HCT116 (cell line): ENCODE data around the gene LY9.

Experiments used
- CEBPB ChIP-seq: IDR thresholded peaks from 2 replicates; pipeline ENCODE4 v1.6.1; 2012; ENCODE audit warnings: low read depth
- EZH2 ChIP-seq: fragments of 200-600 bp; sonication (generic); IDR thresholded peaks from 2 replicates; pipeline ENCODE4 v1.6.1; 2017; ENCODE audit warnings: antibody characterized with exemption, mixed run types
- EZH2phosphoT487 ChIP-seq: fragments of 200-600 bp; IDR thresholded peaks from 2 replicates; pipeline ENCODE4 v1.6.1; 2018; ENCODE audit warnings: antibody characterized with exemption, borderline replicate concordance
- JUND ChIP-seq: IDR thresholded peaks from 2 replicates; pipeline ENCODE4 v1.6.1; 2012
- POLR2A ChIP-seq: IDR thresholded peaks from 2 replicates; pipeline ENCODE4 v1.7.0; 2011; ENCODE audit warnings: borderline replicate concordance; ENCODE audit not compliant: insufficient read depth, insufficient read length; ENCODE audit errors: extremely low read depth
- POLR2AphosphoS5 ChIP-seq: IDR thresholded peaks from 2 replicates; pipeline ENCODE4 v1.6.1; 2011; ENCODE audit warnings: mild to moderate bottlenecking, low read depth, low read length, moderate library complexity
- RAD21 ChIP-seq: IDR thresholded peaks from 2 replicates; pipeline ENCODE4 v1.6.1; 2012; ENCODE audit warnings: low read depth, mild to moderate bottlenecking
- REST ChIP-seq: IDR thresholded peaks from 2 replicates; pipeline ENCODE4 v1.6.1; 2012; ENCODE audit warnings: low read depth
- SIN3A ChIP-seq: IDR thresholded peaks from 2 replicates; pipeline ENCODE4 v1.6.1; 2012; ENCODE audit warnings: low read depth
- YY1 ChIP-seq: IDR thresholded peaks from 2 replicates; pipeline ENCODE4 v1.6.1; 2011; ENCODE audit warnings: low read length, low read depth, moderate library complexity, mild to moderate bottlenecking; ENCODE audit not compliant: insufficient replicate concordance; ENCODE audit errors: extremely low read depth
- TF ChIP-seq, protein P1 (sequence below): IDR thresholded peaks from 2 replicates; pipeline ENCODE4 v1.6.1; 2012
- TF ChIP-seq, protein P2 (sequence below): IDR thresholded peaks from 2 replicates; pipeline ENCODE4 v1.6.1; 2012
- TF ChIP-seq, protein P3 (sequence below), 3 experiments: fragments of 200-600 bp in 1 of 3; sonication (generic) in 1 of 3; IDR thresholded peaks in 2 of 3; conservative IDR thresholded peaks in 1 of 3; 2 replicates each; pipeline ENCODE4 v1.5.1; 2012 to 2017; ENCODE audit warnings: low read depth in 2 of 3, low read length in 2 of 3, antibody characterized with exemption in 1 of 3, borderline replicate concordance in 1 of 3, control low read depth in 1 of 3, mild to moderate bottlenecking in 1 of 3, mixed read lengths in 1 of 3, mixed run types in 1 of 3, moderate library complexity in 1 of 3; ENCODE audit not compliant: insufficient read depth in 1 of 3
- TF ChIP-seq, protein P4 (sequence below): IDR thresholded peaks from 2 replicates; pipeline ENCODE4 v1.6.1; 2011; ENCODE audit warnings: mild to moderate bottlenecking, low read length, moderate library complexity; ENCODE audit not compliant: insufficient replicate concordance; ENCODE audit errors: extremely low read depth

DNA sequence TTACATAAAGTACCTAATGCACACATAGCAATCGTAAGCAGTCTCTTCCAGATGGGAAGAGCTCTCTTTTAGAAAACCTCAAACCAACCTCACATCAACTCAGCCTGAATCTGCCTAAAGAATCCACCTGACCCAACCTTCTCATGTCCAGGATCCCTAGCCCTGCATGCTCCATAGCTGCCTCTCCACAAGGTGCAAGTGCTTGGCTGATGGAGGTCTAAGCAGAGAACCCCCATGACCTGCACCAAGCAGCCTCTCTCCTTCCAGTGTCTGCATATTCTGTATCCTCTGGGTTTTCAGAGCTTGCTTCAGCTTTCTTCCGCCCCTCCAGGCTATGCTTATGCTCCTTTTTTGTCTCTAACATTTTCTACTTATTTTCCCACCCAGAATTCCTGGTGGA lies 2.5 kb downstream of the LY9 start:
- TF ChIP-seq, protein P1, sequence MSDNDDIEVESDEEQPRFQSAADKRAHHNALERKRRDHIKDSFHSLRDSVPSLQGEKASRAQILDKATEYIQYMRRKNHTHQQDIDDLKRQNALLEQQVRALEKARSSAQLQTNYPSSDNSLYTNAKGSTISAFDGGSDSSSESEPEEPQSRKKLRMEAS = no peak
- TF ChIP-seq, protein P2, sequence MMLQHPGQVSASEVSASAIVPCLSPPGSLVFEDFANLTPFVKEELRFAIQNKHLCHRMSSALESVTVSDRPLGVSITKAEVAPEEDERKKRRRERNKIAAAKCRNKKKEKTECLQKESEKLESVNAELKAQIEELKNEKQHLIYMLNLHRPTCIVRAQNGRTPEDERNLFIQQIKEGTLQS = no peak
- TF ChIP-seq EZH2 (no peak), SIN3A (no peak), YY1 (no peak), POLR2AphosphoS5 (no peak), JUND (no peak), POLR2A (no peak), CEBPB (no peak), REST (no peak), RAD21 (no peak), EZH2phosphoT487 (no peak)
- TF ChIP-seq, protein P3, sequence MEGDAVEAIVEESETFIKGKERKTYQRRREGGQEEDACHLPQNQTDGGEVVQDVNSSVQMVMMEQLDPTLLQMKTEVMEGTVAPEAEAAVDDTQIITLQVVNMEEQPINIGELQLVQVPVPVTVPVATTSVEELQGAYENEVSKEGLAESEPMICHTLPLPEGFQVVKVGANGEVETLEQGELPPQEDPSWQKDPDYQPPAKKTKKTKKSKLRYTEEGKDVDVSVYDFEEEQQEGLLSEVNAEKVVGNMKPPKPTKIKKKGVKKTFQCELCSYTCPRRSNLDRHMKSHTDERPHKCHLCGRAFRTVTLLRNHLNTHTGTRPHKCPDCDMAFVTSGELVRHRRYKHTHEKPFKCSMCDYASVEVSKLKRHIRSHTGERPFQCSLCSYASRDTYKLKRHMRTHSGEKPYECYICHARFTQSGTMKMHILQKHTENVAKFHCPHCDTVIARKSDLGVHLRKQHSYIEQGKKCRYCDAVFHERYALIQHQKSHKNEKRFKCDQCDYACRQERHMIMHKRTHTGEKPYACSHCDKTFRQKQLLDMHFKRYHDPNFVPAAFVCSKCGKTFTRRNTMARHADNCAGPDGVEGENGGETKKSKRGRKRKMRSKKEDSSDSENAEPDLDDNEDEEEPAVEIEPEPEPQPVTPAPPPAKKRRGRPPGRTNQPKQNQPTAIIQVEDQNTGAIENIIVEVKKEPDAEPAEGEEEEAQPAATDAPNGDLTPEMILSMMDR (IDR thresholded peaks at IDR 0.05 in 2 of 3, conservative IDR thresholded peaks at IDR 0.05 in 1 of 3; ENCODE audit: borderline replicate concordance in 1 of 3, insufficient read depth in 1 of 3, low read depth in 2 of 3, low read length in 2 of 3) = no peak
- TF ChIP-seq, protein P4, sequence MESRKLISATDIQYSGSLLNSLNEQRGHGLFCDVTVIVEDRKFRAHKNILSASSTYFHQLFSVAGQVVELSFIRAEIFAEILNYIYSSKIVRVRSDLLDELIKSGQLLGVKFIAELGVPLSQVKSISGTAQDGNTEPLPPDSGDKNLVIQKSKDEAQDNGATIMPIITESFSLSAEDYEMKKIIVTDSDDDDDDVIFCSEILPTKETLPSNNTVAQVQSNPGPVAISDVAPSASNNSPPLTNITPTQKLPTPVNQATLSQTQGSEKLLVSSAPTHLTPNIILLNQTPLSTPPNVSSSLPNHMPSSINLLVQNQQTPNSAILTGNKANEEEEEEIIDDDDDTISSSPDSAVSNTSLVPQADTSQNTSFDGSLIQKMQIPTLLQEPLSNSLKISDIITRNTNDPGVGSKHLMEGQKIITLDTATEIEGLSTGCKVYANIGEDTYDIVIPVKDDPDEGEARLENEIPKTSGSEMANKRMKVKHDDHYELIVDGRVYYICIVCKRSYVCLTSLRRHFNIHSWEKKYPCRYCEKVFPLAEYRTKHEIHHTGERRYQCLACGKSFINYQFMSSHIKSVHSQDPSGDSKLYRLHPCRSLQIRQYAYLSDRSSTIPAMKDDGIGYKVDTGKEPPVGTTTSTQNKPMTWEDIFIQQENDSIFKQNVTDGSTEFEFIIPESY = no peak
